ENCODE results near the gene CFAP69.
"Not testable (repeated sequence)": the region's sequence is repeated elsewhere in the genome, so short reads cannot be mapped to it uniquely, and the experiment has no call there.

CFAP69 gene

GRCh38 chr7:90345016-90345415 lies 100.0 kb downstream of the CFAP69 start:
- no peak for DNase-seq
- ATAC-seq = no peak

DNA sequence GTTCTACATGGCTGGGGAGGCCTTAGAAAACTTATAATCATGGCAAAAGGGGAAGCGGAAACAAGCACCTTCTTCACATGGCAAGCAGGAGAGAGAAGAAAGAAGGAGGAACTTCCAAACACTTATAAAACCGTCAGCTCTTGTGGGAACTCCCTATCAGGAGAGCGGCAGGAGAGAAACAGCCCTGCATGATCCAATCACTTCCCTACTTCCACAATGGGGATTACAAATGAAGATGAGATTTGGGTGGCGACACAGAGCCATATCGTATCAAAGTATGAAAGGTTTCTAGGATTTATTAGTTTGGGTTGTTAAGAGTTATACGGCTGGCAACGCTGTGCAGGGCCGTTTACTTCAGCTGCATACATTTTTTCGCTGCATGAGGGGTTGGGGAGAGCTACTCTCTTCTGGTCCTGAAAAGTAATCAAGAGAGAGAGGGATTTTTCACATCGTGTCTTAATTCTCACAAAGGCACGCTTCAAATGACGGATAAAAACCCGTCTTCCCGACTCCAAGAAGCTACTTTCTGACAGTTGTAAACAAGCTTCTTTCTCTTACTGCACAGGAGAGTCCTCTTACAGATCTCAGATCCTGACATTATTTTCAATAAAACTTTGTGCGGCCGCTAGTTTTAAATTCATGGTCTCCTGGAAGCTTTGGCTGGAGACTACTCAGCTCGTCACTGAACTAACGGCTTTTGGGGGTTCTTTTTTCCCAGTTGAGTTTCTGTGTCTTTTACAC lies 100.8 kb downstream of the CFAP69 start:
- peak; percentile 8 for DNase-seq
- no peak for ATAC-seq

DNA sequence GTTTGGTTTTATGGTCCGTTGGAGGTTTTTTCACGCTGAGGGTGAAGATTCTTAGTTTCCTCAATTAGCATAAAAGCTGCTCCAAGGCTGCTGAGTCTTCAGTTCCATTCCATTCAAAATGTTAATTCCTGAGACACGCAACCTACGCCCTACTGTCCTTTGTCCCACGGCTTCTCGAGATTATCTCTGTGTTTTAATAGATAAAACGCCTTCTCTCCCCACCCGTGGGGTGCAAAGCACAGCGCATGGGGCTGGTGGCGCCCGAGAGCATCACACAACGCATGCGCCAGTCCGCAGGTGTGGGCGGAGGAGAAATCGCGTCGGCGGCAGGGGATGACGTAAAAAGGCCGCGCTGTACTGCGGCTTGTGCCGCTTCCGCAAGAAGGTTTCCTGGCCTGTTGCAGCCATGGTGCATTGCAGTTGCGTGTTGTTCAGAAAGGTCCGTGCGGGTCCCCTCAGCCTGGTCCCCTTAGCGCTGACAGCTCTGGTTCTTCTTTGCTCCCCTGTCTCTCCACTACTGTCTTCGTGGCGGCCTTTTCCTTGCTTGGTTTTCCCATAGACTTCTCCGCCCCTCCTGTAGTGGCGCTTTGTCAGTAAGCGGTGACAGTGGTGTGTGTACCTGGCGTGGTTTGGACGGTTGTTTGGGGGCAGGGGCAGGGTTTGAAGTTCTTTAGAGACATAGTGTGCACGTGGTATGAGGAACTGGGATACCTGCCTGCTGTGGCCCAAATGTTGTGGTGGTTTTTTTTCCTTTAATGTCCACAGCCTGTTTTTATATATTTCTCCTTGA lies 101.6 kb downstream of the CFAP69 start, which contains the start of gene GTPBP10:
TSS of gene GTPBP10 (plus strand) at position 381 of the 790 bp plus-strand sequence. CDS start at position 407, 26 bp downstream.
- ATAC-seq = peak; percentile 94
- peak; percentile 96 for DNase-seq

DNA sequence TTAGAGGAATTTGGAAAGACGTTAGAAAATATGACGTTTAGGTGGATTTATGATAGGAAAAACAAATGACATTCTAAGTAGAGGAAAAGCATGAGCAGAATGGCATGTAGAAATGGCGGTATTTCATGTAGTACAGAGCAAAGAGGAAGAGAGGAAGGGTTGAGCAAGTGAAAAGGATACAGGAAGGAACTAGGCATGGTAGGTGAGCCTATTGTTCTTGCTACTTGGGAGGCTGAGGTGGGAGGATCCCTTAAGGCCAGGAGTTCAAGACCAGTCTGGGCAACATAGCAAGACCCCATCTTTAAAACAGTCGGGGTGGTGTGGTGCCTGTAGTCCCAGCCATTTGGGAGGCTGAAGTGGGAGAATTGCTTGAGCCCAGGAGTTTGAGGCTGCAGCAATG lies 102.8 kb downstream of the CFAP69 start:
- no peak for DNase-seq
- ATAC-seq = no peak

- no peak for DNase-seq
- no peak for ATAC-seq
These were observed 104.3 kb downstream of the CFAP69 start for GRCh38 chr7:90349305-90349704.

- DNase-seq, ATAC-seq: not testable (repeated sequence)
These were observed 105.1 kb downstream of the CFAP69 start for GRCh38 chr7:90350032-90350431.

DNA sequence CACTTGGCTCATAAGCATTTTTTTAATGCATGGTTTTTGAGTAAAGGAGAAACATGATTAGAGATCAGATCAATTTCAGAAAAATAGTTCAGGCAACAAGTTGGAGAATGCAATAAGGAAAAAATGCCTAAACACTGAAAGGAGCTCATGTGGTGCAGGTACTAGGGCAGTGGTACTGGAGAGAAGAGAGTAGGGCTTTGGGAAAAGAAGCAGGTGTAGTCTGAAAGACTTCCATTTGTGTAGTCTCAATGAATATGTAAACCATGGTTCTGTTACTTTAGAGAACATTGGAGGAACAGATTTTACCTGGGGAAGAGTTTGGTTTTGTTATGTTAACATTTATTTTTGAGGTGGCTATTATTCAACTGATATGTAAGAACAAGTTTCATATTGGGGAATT lies 107.0 kb downstream of the CFAP69 start:
- no peak for DNase-seq
- ATAC-seq = no peak
